Stimulated activated CD4-positive, alpha-beta T cell treated with anti-CD3 and anti-CD28 coated beads, Interleukin-4, amount 100 ng/mL, for 24 hours (primary cell): ENCODE measurements around the gene TPM1.

Experiments
- DNase-seq: peaks from one replicate; pipeline ENCODE4 v3.0.0-alpha.2; 2020

The TPM1 gene

GRCh38 chr15:63059075-63059474 lies 16.5 kb downstream of the TPM1 start:
- DNase-seq = no peak

GRCh38 chr15:63059573-63060216 lies 17.1 kb downstream of the TPM1 start:
- DNase-seq = no peak

GRCh38 chr15:63060699-63061098 lies 18.2 kb downstream of the TPM1 start:
- no peak for DNase-seq

- no peak for DNase-seq
These were observed 19.4 kb downstream of the TPM1 start for GRCh38 chr15:63061975-63062374.

- DNase-seq = no peak
These were observed 20.7 kb downstream of the TPM1 start for GRCh38 chr15:63063164-63063756.

- no peak for DNase-seq
These were observed 21.4 kb downstream of the TPM1 start for GRCh38 chr15:63063877-63064409.

- DNase-seq = no peak
These were observed 23.0 kb downstream of the TPM1 start for GRCh38 chr15:63065262-63066221.

- DNase-seq = no peak
These were observed 23.7 kb downstream of the TPM1 start for GRCh38 chr15:63066272-63066671.

GRCh38 chr15:63067306-63067705 lies 24.8 kb downstream of the TPM1 start:
- no peak for DNase-seq

- no peak for DNase-seq
These were observed 25.6 kb downstream of the TPM1 start for GRCh38 chr15:63067976-63068743.

GRCh38 chr15:63069616-63070090 lies 27.1 kb downstream of the TPM1 start:
- no peak for DNase-seq

GRCh38 chr15:63070681-63071129 lies 28.2 kb downstream of the TPM1 start:
- DNase-seq = no peak

- DNase-seq = no peak
These were observed 28.9 kb downstream of the TPM1 start for GRCh38 chr15:63071288-63071909.

- no peak for DNase-seq
These were observed 29.6 kb downstream of the TPM1 start for GRCh38 chr15:63072023-63072650.

GRCh38 chr15:63072809-63073277 lies 30.3 kb downstream of the TPM1 start:
- DNase-seq = no peak

- no peak for DNase-seq
These were observed 31.1 kb downstream of the TPM1 start for GRCh38 chr15:63073497-63074172.

GRCh38 chr15:63075015-63075983 lies 32.8 kb downstream of the TPM1 start:
- no peak for DNase-seq

GRCh38 chr15:63075984-63076713 lies 33.6 kb downstream of the TPM1 start:
- DNase-seq = no peak

- DNase-seq = no peak
These were observed 34.1 kb downstream of the TPM1 start for GRCh38 chr15:63076714-63077046.
